Thyroid gland (tissue), 4 donors: ENCODE data around the gene CYFIP1. TPM values are rescaled to one million over a fixed set of nuclear protein-coding genes. Genes with fewer than 3 reads are reported as not detected.

Source experiments
- DNase-seq, 2 donors: peaks; one replicate each; pipeline ENCODE4 v3.0.0-alpha.2; 2019
- H3K27ac ChIP-seq, 3 donors: fragments of 200-600 bp; sonication (generic); 1 replicate in 2 of 3; 2 replicates in 1 of 3; pipeline ENCODE4 v1.5.1; 2016 to 2019; ENCODE audit warnings: mild to moderate bottlenecking in 1 of 3, moderate library complexity in 1 of 3
- H3K27me3 ChIP-seq: fragments of 200-600 bp; sonication (generic); one replicate; pipeline ENCODE4 v1.5.1; 2019
- H3K36me3 ChIP-seq, 2 donors: fragments of 200-600 bp; sonication (generic); one replicate each; pipeline ENCODE4 v1.5.1; 2016 to 2019
- H3K4me1 ChIP-seq, 2 donors: fragments of 200-600 bp; sonication (generic); one replicate each; pipeline ENCODE4 v1.5.1; 2017 to 2019
- H3K4me3 ChIP-seq, 3 donors: fragments of 200-600 bp; sonication (generic); replicated peaks in 1 of 3; 1 replicate in 2 of 3; 2 replicates in 1 of 3; pipeline ENCODE4 v1.5.1; 2016; ENCODE audit warnings: mild to moderate bottlenecking in 1 of 3
- H3K9me3 ChIP-seq: fragments of 200-600 bp; sonication (generic); one replicate; pipeline ENCODE4 v1.5.1; 2017
- POLR2A ChIP-seq, 2 donors: fragments of 450-650 bp; IDR thresholded peaks; one replicate each; pipeline ENCODE4 v1.6.1; 2017; ENCODE audit warnings: antibody characterized with exemption in 2 of 2, mild to moderate bottlenecking in 2 of 2, moderate library complexity in 1 of 2
- whole genome bisulfite sequencing, 2 donors: methylation state at CpG; one replicate each; pipeline ENCODE4 v1.1.5; 2017; 5-methylcytosine and 5-hydroxymethylcytosine counted together
- intact Hi-C: fragments of 100-400 bp; cut with DNase I; formaldehyde crosslinking; loops from one replicate; pipeline ENCODE4 v1.15.1; 2023
- total RNA-seq, 4 donors: library from RNA; depleted of rRNA; stranded (reverse); fragments of >200 nt; gene quantifications; one replicate each; pipeline ENCODE4 v1.2.3, GENCODE V29; 2016
- TF ChIP-seq, protein P1 (sequence below), 6 experiments: fragments of 200-600 bp in 3 of 6; fragments of 450-650 bp in 3 of 6; sonication (generic) in 3 of 6; IDR thresholded peaks; one replicate each; pipeline ENCODE4 v1.5.1; 2016 to 2019; ENCODE audit warnings: antibody characterized with exemption in 6 of 6, mild to moderate bottlenecking in 2 of 6, inconsistent platforms in 1 of 6, moderate library complexity in 1 of 6

CYFIP1 gene
- total RNA-seq, 4 donors from 2014 or later, result 89.1 to 138 (median 131) TPM

DNA sequence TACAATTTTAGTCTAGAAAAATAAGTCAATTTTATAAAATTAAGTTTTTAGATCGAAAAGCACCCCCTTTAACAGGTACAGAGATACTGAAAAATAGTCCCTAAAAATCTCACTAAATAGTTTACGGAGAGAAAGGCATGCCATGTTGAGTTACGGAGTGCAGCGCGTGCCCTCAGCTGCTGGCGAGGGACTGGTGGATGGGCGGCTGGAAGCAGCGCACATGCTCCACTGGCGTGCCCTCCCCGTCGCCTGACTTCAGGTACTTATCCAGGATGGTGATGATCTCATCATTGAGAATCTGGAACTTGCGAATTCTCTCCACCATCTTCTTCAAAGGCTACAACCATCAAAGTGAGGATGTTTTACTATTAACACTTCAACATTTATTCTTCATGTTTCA is 110.3 kb downstream of the CYFIP1 start:
- TF ChIP-seq POLR2A (IDR thresholded peaks at IDR 0.05), result no peak
- TF ChIP-seq, protein P1, sequence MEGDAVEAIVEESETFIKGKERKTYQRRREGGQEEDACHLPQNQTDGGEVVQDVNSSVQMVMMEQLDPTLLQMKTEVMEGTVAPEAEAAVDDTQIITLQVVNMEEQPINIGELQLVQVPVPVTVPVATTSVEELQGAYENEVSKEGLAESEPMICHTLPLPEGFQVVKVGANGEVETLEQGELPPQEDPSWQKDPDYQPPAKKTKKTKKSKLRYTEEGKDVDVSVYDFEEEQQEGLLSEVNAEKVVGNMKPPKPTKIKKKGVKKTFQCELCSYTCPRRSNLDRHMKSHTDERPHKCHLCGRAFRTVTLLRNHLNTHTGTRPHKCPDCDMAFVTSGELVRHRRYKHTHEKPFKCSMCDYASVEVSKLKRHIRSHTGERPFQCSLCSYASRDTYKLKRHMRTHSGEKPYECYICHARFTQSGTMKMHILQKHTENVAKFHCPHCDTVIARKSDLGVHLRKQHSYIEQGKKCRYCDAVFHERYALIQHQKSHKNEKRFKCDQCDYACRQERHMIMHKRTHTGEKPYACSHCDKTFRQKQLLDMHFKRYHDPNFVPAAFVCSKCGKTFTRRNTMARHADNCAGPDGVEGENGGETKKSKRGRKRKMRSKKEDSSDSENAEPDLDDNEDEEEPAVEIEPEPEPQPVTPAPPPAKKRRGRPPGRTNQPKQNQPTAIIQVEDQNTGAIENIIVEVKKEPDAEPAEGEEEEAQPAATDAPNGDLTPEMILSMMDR (IDR thresholded peaks at IDR 0.05), result no peak

DNA sequence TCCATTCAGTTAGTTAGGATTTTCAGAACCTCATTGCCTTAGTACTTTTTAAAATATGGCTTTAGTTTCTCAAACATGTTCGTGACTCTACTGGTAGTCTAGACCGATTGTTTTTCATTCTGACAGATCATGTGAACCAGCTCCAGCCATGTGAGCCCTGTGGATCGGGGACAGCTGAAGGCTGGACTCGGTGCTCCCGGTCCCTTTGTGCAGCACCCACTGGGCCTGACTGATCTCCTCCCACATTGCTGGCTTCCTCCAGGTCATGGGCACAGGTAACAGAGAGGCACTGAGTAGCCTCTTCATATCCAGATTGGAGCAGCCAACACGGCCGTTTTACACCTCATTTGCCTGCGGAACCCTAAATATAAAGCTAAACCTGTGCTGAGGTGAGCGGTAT is 111.2 kb downstream of the CYFIP1 start:
- H3K27ac ChIP-seq, result no peak overlapping the region
- DNase-seq, result no peak
- intact Hi-C loops, result no loop called here
- no peaks in the 10 kb centered on the region for H3K9me3 ChIP-seq
- H3K4me3 ChIP-seq, result no peak overlapping the region
- H3K27me3 ChIP-seq, result no peaks in the 10 kb centered on the region
- TF ChIP-seq, protein P1 (IDR thresholded peaks at IDR 0.05), result no peak
- TF ChIP-seq POLR2A (IDR thresholded peaks at IDR 0.05), result no peak
- no peaks in the 10 kb centered on the region for H3K4me1 ChIP-seq
- WGBS, 2 donors, result 94 to 96% methylated on average over 9 of the region's 9 CpGs
- peaks cover 66 to 79% of the 10 kb centered on the region in 2 donors for H3K36me3 ChIP-seq

More for the DNA sequence above, 110.3 kb downstream of the CYFIP1 start:
- intact Hi-C loops, result no loop called here
- no peaks in the 10 kb centered on the region for H3K9me3 ChIP-seq
- H3K4me1 ChIP-seq, result no peaks in the 10 kb centered on the region
- no peaks in the 10 kb centered on the region for H3K27me3 ChIP-seq
- 96 to 97% methylated on average over 12 of the region's 12 CpGs for WGBS, 2 donors
- H3K27ac ChIP-seq, result no peak overlapping the region
- peaks cover 63 to 84% of the 10 kb centered on the region in 2 donors for H3K36me3 ChIP-seq
- H3K4me3 ChIP-seq, result no peak overlapping the region
- DNase-seq, result no peak

DNA sequence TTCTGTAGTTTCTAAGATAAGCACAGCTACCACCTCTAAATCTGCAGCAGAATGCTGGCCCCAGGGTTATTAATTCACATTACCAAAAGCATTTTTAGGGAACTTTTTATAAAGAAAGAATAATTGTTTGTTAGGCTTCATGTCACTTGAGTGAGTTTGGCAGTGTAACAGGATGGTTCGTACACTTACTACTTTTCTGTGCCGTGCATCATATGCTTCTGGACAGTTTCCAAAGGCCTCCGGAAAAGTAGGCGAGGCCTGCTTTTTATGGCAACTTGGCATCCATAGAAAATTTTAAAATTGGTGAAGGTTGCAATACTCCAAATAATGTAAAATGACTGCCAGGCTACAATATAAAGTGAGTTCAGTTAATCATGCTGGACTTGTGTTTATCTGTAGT is 111.7 kb downstream of the CYFIP1 start:
- H3K4me1 ChIP-seq, result no peaks in the 10 kb centered on the region
- no peak for DNase-seq
- no peak overlapping the region for H3K27ac ChIP-seq
- no peak for TF ChIP-seq POLR2A (IDR thresholded peaks at IDR 0.05)
- TF ChIP-seq, protein P1 (IDR thresholded peaks at IDR 0.05), result no peak
- intact Hi-C loops, result no loop called here
- H3K36me3 ChIP-seq, result peaks cover 63 to 75% of the 10 kb centered on the region in 2 donors
- H3K4me3 ChIP-seq, result no peak overlapping the region
- WGBS, 2 donors, result 79 to 85% methylated on average over 4 of the region's 4 CpGs
- H3K9me3 ChIP-seq, result no peaks in the 10 kb centered on the region
- no peaks in the 10 kb centered on the region for H3K27me3 ChIP-seq

DNA sequence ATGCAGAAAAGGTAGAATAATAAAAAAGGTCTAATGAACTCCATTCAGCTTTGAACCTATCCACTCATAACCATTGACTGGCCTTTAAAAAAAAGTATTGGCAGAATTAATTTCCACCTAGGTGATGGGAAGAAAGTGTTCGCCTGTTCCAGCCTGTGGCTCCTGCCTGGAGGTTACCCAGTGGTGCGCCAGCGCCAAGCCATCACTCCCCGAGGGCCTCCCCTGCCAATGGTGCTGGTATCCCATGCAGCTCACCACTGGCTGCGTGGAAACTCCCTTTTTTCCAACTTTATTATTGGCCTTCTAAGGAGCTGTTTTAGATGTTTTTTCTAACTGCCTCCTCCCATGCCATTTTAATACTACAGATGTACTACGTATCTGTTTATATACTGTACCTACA is 112.3 kb downstream of the CYFIP1 start:
- H3K27me3 ChIP-seq, result no peaks in the 10 kb centered on the region
- H3K4me3 ChIP-seq, result no peak overlapping the region
- no peak for TF ChIP-seq POLR2A (IDR thresholded peaks at IDR 0.05)
- TF ChIP-seq, protein P1 (IDR thresholded peaks at IDR 0.05), result no peak
- WGBS, 2 donors, result 92 to 97% methylated on average over 6 of the region's 6 CpGs
- H3K27ac ChIP-seq, result no peak overlapping the region
- intact Hi-C loops, result no loop called here
- no peaks in the 10 kb centered on the region for H3K9me3 ChIP-seq
- peaks cover 57 to 72% of the 10 kb centered on the region in 2 donors for H3K36me3 ChIP-seq
- DNase-seq, result no peak
- no peaks in the 10 kb centered on the region for H3K4me1 ChIP-seq

DNA sequence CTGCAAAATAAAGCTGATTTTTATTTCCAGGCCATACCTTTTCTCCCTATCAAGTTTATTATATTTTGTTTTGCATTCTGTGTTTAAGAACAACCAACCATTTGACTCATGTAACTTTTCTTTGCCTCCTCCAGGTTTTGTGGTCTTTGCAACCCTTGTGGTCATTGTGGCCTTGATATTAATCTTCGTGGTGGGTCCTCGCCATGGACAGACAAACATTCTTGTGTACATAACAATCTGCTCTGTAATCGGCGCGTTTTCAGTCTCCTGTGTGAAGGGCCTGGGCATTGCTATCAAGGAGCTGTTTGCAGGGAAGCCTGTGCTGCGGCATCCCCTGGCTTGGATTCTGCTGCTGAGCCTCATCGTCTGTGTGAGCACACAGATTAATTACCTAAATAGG is 114.1 kb downstream of the CYFIP1 start:
- WGBS, 2 donors, result 91 to 98% methylated on average over 7 of the region's 7 CpGs
- intact Hi-C loops, result no loop called here
- no peak for DNase-seq
- H3K36me3 ChIP-seq, result peaks cover 53 to 57% of the 10 kb centered on the region in 2 donors
- H3K4me3 ChIP-seq, result no peak overlapping the region
- H3K4me1 ChIP-seq, result no peaks in the 10 kb centered on the region
- no peaks in the 10 kb centered on the region for H3K27me3 ChIP-seq
- H3K9me3 ChIP-seq, result no peaks in the 10 kb centered on the region
- TF ChIP-seq, protein P1 (IDR thresholded peaks at IDR 0.05), result no peak
- no peak for TF ChIP-seq POLR2A (IDR thresholded peaks at IDR 0.05)
- no peak overlapping the region for H3K27ac ChIP-seq
